Bone marrow (tissue), 2 donors: ENCODE measurements around the gene ZNF28.
A peak's percentile ranks its signal among the peaks of the same experiment; 100 is the strongest.
"Not testable (repeated sequence)": the region's sequence is repeated elsewhere in the genome, so short reads cannot be mapped to it uniquely, and the experiment has no call there.

ENCODE experiments used
- DNase-seq, 2 donors: peaks; one replicate each; lab custom pipeline; 2025; lab: John Stamatoyannopoulos, UW

The ZNF28 gene

DNA sequence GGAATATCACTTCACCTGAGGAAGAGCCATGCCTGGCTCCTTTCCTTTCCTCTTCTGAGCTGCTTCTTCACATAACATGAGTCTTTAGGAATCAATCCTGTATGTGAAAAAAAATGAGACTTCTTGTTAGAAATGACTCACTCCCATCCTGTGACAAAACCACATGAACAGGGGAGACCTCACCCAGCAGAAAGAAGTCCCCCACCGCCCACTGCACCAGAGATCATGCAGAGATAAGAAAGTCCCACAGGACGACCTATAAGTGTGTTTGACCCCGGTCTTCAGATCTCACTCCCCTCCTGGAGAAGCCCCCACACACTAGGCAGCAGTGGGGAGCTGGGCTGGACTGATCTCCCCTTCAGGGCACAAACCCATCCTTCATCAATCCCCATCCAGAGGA, 42.6 kb downstream of the ZNF28 start:
- peak in 1 of 2 donors; percentile 18 for DNase-seq

- not testable (repeated sequence) for DNase-seq
These were observed 65.0 kb downstream of the ZNF28 start for GRCh38 chr19:52756447-52756846.

- no peak for DNase-seq
These were observed 71.7 kb downstream of the ZNF28 start for GRCh38 chr19:52749780-52750179.

GRCh38 chr19:52748336-52748950, 73.0 kb downstream of the ZNF28 start:
- peak in 1 of 2 donors; percentile 10 for DNase-seq
